Gastroesophageal sphincter (tissue), 3 donors: ENCODE data around the gene RNASEH2A.

ENCODE experiments used
- EP300 ChIP-seq: sonication (generic); formaldehyde crosslinking; IDR thresholded peaks from one replicate; pipeline ENCODE4 v1.6.1; 2017; ENCODE audit warnings: antibody characterized with exemption, mild to moderate bottlenecking
- POLR2A ChIP-seq, 2 donors: fragments of 450-650 bp; IDR thresholded peaks; one replicate each; pipeline ENCODE4 v1.6.1; 2017; ENCODE audit warnings: antibody characterized with exemption in 2 of 2, mild to moderate bottlenecking in 2 of 2, moderate library complexity in 1 of 2
- POLR2AphosphoS5 ChIP-seq: sonication (generic); formaldehyde crosslinking; IDR thresholded peaks from one replicate; pipeline ENCODE4 v1.6.1; 2017; ENCODE audit warnings: antibody characterized with exemption
- TF ChIP-seq, protein P1 (sequence below), 4 experiments: fragments of 200-600 bp in 2 of 4; fragments of 450-650 bp in 2 of 4; sonication (generic) in 1 of 4; IDR thresholded peaks; one replicate each; pipeline ENCODE4 v1.5.1; 2017 to 2019; ENCODE audit warnings: antibody characterized with exemption in 4 of 4, mild to moderate bottlenecking in 2 of 4, moderate library complexity in 2 of 4

DNA sequence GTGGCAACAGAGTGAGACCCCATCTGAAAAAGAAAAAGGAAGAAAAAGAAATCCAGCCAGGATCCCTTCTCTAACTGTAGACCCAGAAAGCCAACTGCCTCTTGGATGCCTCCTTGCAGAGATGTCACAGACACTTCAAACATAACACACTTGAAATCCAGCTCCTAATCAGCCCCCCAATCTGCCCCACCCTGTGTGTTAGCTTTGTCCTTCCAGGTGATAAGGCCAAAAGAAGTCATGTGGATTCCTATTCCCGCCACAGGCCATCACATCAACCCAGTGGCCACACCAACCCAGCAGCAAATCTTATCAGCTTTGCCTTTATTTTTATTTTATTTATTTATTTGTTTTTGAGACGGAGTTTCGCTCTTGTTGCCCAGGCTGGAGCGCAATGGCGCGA, 46.7 kb upstream of the RNASEH2A start:
- TF ChIP-seq, protein P1, sequence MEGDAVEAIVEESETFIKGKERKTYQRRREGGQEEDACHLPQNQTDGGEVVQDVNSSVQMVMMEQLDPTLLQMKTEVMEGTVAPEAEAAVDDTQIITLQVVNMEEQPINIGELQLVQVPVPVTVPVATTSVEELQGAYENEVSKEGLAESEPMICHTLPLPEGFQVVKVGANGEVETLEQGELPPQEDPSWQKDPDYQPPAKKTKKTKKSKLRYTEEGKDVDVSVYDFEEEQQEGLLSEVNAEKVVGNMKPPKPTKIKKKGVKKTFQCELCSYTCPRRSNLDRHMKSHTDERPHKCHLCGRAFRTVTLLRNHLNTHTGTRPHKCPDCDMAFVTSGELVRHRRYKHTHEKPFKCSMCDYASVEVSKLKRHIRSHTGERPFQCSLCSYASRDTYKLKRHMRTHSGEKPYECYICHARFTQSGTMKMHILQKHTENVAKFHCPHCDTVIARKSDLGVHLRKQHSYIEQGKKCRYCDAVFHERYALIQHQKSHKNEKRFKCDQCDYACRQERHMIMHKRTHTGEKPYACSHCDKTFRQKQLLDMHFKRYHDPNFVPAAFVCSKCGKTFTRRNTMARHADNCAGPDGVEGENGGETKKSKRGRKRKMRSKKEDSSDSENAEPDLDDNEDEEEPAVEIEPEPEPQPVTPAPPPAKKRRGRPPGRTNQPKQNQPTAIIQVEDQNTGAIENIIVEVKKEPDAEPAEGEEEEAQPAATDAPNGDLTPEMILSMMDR (IDR thresholded peaks at IDR 0.05) = no peak
- TF ChIP-seq POLR2AphosphoS5 (no peak), EP300 (no peak), POLR2A (IDR thresholded peaks at IDR 0.05) (no peak)
